HL-60 (cell line): ENCODE data around the gene BCL7A.

Experiments
- GABPA ChIP-seq: IDR thresholded peaks from 2 replicates; pipeline ENCODE4 v1.6.1; 2012; ENCODE audit warnings: low read depth
- POLR2AphosphoS5 ChIP-seq: IDR thresholded peaks from 2 replicates; pipeline ENCODE4 v1.6.1; 2012; ENCODE audit warnings: low read depth
- SPI1 ChIP-seq: IDR thresholded peaks from 2 replicates; pipeline ENCODE4 v1.6.1; 2012; ENCODE audit warnings: low read depth, mild to moderate bottlenecking, borderline replicate concordance
- TF ChIP-seq, protein P1 (sequence below): IDR thresholded peaks from one replicate; pipeline ENCODE4 v1.5.1; 2011; ENCODE audit warnings: low read length, control low read depth, inconsistent platforms; ENCODE audit not compliant: insufficient read depth
- TF ChIP-seq, protein P2 (sequence below): IDR thresholded peaks from 2 replicates; pipeline ENCODE4 v1.6.1; 2012; ENCODE audit warnings: low read depth; ENCODE audit not compliant: insufficient replicate concordance

DNA sequence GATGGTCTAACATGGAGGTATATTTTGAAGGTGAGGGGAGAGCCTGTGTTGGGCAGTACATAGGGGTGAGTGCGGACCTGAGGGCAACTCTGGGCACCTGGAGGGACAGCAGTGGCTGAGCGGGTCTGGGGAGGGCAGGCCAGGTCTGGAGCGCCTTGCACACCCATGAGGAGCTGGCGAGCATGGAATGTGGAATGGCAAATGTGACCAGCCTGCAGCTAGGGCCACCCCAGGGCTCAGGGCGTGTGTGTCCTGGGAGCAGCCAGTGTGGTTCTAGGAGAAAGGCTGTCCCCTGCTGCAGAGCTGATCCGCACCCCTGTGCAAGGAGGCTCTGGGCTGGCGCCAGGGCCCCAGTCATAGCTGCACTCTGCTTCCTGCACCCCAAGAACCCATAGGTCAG, 24.5 kb downstream of the BCL7A start:
- TF ChIP-seq, protein P1, sequence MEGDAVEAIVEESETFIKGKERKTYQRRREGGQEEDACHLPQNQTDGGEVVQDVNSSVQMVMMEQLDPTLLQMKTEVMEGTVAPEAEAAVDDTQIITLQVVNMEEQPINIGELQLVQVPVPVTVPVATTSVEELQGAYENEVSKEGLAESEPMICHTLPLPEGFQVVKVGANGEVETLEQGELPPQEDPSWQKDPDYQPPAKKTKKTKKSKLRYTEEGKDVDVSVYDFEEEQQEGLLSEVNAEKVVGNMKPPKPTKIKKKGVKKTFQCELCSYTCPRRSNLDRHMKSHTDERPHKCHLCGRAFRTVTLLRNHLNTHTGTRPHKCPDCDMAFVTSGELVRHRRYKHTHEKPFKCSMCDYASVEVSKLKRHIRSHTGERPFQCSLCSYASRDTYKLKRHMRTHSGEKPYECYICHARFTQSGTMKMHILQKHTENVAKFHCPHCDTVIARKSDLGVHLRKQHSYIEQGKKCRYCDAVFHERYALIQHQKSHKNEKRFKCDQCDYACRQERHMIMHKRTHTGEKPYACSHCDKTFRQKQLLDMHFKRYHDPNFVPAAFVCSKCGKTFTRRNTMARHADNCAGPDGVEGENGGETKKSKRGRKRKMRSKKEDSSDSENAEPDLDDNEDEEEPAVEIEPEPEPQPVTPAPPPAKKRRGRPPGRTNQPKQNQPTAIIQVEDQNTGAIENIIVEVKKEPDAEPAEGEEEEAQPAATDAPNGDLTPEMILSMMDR: no peak
- no peak for TF ChIP-seq POLR2AphosphoS5
- TF ChIP-seq GABPA: no peak
- TF ChIP-seq, protein P2, sequence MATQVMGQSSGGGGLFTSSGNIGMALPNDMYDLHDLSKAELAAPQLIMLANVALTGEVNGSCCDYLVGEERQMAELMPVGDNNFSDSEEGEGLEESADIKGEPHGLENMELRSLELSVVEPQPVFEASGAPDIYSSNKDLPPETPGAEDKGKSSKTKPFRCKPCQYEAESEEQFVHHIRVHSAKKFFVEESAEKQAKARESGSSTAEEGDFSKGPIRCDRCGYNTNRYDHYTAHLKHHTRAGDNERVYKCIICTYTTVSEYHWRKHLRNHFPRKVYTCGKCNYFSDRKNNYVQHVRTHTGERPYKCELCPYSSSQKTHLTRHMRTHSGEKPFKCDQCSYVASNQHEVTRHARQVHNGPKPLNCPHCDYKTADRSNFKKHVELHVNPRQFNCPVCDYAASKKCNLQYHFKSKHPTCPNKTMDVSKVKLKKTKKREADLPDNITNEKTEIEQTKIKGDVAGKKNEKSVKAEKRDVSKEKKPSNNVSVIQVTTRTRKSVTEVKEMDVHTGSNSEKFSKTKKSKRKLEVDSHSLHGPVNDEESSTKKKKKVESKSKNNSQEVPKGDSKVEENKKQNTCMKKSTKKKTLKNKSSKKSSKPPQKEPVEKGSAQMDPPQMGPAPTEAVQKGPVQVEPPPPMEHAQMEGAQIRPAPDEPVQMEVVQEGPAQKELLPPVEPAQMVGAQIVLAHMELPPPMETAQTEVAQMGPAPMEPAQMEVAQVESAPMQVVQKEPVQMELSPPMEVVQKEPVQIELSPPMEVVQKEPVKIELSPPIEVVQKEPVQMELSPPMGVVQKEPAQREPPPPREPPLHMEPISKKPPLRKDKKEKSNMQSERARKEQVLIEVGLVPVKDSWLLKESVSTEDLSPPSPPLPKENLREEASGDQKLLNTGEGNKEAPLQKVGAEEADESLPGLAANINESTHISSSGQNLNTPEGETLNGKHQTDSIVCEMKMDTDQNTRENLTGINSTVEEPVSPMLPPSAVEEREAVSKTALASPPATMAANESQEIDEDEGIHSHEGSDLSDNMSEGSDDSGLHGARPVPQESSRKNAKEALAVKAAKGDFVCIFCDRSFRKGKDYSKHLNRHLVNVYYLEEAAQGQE: no peak
- TF ChIP-seq SPI1: no peak
